ENCODE data around the gene CORO7. TPM values are rescaled to one million over a fixed set of nuclear protein-coding genes. Genes with fewer than 3 reads are reported as not detected.

The CORO7 gene
- total and polyA plus RNA-seq, 11 donors = 7.2 to 39.7 (median 10.1) TPM

- Histone ChIP-seq H3K4me3 (no peak overlapping the region), H3K9me3 (no peaks in the 10 kb centered on the region), H3K4me1 (peaks cover 0 to 58% (median 20%) of the 10 kb centered on the region in 12 donors), H3K36me3 (peaks cover 0 to 98% (median 26%) of the 10 kb centered on the region in 9 donors), H3K27ac (peak overlapping the region in 8 of 12 donors; percentile 11 to 85 (median 57)), H3K27me3 (no peaks in the 10 kb centered on the region)
- intact Hi-C loops (cut with DNase I) = no loop called here
- WGBS, 4 donors = 79 to 84% (median 82%) methylated on average over 9 to 11 of the region's 11 CpGs
- DNase-seq (no peak), ATAC-seq (no peak)
- TF ChIP-seq POLR2A (IDR thresholded peaks at IDR 0.05) = no peak
- TF ChIP-seq, protein P1, sequence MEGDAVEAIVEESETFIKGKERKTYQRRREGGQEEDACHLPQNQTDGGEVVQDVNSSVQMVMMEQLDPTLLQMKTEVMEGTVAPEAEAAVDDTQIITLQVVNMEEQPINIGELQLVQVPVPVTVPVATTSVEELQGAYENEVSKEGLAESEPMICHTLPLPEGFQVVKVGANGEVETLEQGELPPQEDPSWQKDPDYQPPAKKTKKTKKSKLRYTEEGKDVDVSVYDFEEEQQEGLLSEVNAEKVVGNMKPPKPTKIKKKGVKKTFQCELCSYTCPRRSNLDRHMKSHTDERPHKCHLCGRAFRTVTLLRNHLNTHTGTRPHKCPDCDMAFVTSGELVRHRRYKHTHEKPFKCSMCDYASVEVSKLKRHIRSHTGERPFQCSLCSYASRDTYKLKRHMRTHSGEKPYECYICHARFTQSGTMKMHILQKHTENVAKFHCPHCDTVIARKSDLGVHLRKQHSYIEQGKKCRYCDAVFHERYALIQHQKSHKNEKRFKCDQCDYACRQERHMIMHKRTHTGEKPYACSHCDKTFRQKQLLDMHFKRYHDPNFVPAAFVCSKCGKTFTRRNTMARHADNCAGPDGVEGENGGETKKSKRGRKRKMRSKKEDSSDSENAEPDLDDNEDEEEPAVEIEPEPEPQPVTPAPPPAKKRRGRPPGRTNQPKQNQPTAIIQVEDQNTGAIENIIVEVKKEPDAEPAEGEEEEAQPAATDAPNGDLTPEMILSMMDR (IDR thresholded peaks at IDR 0.05) = no peak
Measured at GRCh38 chr16:4385789-4386450, 30.5 kb downstream of the CORO7 start.

DNA sequence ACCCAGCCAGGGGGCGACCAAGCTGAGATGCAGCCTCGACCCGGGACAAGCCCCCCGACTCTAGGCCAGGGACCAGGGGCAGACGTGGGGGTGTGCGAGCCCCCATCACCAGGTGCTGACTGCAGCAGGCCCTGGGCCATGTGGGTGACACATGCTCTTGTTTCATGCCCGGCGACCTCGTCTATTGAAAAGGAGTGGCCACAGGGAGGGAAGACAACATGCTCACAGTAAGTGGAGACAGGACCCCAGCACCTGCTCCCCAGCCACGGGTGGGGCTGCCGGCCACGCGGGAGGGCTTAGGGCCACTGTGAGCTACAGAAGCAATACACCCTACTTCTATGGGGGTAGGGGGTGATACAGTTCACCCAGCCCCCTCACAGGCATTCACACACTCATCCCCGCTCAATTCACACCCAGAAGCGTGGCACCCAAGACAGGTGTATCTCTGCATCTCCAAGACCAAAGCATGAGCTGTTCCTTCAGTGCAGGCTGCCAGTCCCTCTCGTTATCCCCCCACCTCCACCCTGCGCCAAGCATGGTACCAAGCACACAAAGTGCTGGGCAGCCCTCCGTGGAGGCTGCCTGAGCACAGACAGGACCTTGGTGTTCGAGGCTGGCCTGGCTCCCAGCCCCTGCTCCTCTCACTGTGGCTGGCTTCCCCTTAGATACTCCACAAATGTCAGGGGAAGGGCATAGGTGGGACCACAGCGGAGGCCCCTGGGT lies 31.2 kb downstream of the CORO7 start:
- no peak for TF ChIP-seq POLR2A (IDR thresholded peaks at IDR 0.05)
- TF ChIP-seq, protein P1 (IDR thresholded peaks at IDR 0.05) = no peak
- peak overlapping the region in 3 of 12 donors; percentile 9 to 79 (median 62) for H3K27ac ChIP-seq
- 73 to 86% (median 86%) methylated on average over 8 to 20 of the region's 20 CpGs for WGBS, 4 donors
- no peak for ATAC-seq
- H3K4me3 ChIP-seq = no peak overlapping the region
- no peaks in the 10 kb centered on the region for H3K27me3 ChIP-seq
- no peaks in the 10 kb centered on the region for H3K9me3 ChIP-seq
- no peak for DNase-seq
- peaks cover 0 to 58% (median 20%) of the 10 kb centered on the region in 12 donors for H3K4me1 ChIP-seq
- intact Hi-C loops (cut with DNase I) = no loop called here
- H3K36me3 ChIP-seq = peaks cover 0 to 98% (median 26%) of the 10 kb centered on the region in 9 donors

- Histone ChIP-seq H3K27ac (peak overlapping the region in 1 of 12 donors; percentile 14), H3K36me3 (peaks cover 0 to 91% (median 23%) of the 10 kb centered on the region in 9 donors), H3K27me3 (no peaks in the 10 kb centered on the region), H3K9me3 (no peaks in the 10 kb centered on the region), H3K4me1 (peaks cover 0 to 53% (median 17%) of the 10 kb centered on the region in 12 donors), H3K4me3 (no peak overlapping the region)
- intact Hi-C loops (cut with DNase I) = no loop called here
- 60 to 78% (median 72%) methylated on average over 4 to 20 of the region's 20 CpGs for WGBS, 4 donors
- ATAC-seq = peak in 1 of 4 donors; percentile 2
- TF ChIP-seq, protein P1 (IDR thresholded peaks at IDR 0.05) = no peak
- no peak for TF ChIP-seq POLR2A (IDR thresholded peaks at IDR 0.05)
- peak in 2 of 5 donors; percentile 48 to 55 for DNase-seq
Measured at GRCh38 chr16:4384509-4384942, 31.9 kb downstream of the CORO7 start.
